Left cardiac atrium (tissue), 4 donors: ENCODE results near the gene CHCHD3. TPM values are rescaled to one million over a fixed set of nuclear protein-coding genes. Genes with fewer than 3 reads are reported as not detected.

Experiments
- ATAC-seq, 2 donors: fragments of 200-7000 bp; cut with Tn5 transposase; one replicate each; pipeline ENCODE4 v1.9.1; 2020; ENCODE audit warnings: mild to moderate bottlenecking in 2 of 2, moderate library complexity in 2 of 2
- DNase-seq: peaks from one replicate; pipeline ENCODE4 v3.0.0-alpha.2; 2020
- intact Hi-C, 2 donors: fragments of 100-400 bp; cut with DNase I; formaldehyde crosslinking; loops; one replicate each; pipeline versions ENCODE4 v1.14.1 to v1.15.1; 2022 to 2023
- total RNA-seq, 2 donors: library from RNA; stranded (reverse); fragmentation: NEBNext Ultra II Directional; extraction: Animal tissue kit (Norgen Biotek cat#: 25700); gene quantifications; one replicate each; pipeline ENCODE4 v1.2.1, GENCODE V29; 2021
- donor health status: DM: no; HTN: yes; CAD: no.
- donor health status: DM: no; HTN: yes; CAD: no; lungs with severe emphysema.
- donor health status: DM: yes; HTN: yes; CAD: no.
- donor health status: Dilated cardiomyopathy.

CHCHD3 gene
- total RNA-seq, 2 donors from 2014 or later = 127 to 145 TPM

DNA sequence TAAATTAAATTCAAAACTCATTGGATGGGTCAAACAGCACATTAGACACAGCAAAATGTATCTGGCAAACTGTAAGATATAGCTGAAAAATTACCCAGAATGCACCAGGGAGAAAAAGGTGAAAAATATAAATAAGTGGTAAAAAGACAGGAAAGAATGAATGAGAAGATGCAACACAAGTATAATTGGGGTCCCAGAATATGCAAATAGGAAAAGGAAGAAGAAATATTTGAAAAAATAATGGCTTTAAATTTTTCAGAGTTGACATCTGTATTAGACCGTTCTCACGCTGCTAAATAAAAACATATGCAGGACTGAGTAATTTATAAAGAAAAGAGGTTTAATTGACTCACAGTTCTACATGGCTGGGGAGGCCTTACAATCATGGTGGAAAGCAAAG lies 337.9 kb downstream of the CHCHD3 start:
- intact Hi-C loops = no loop called here
- no peak for DNase-seq
- no peak for ATAC-seq

DNA sequence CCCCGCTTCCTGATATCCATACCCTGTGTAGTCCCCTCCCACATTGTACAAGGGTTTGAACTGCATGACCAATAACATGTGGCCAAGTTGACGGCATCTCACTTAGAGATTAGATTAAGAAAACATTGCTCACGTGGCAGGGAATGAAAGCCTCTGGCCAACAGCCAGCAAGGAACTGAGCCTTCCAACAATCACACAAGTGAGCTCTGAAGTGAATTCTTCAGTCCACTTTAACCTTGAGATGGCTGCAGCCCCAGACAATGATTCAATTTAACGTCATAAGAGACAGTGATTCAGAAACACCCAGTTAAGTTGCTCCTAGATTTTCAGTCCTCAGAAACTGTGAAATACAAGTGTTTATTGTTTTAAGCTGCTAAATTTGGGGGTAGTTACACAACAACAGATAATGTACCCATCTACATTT lies 339.7 kb downstream of the CHCHD3 start:
- intact Hi-C loops = no loop called here
- peak; percentile 78 for DNase-seq
- peak; percentile 19 to 75 for ATAC-seq

DNA sequence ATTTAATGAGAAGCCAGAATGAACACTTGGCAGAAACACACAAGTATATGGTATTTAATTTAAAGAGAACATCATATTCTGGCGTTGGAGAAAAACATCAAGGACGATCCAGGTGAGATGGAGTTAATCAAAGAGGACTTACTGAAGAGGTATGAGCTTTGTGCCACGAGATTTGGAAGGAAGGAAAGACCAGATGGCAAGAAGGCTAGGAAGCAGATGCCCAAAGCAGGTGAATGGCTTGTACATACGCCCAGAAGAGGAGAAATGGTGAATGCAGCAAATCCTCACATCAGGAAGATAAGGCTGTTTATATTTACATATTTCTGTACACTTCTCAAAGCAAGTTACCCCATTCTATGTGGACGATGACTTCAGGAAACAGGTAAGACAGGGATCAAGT lies 341.7 kb downstream of the CHCHD3 start:
- intact Hi-C loops = no loop called here
- ATAC-seq = no peak
- no peak for DNase-seq

DNA sequence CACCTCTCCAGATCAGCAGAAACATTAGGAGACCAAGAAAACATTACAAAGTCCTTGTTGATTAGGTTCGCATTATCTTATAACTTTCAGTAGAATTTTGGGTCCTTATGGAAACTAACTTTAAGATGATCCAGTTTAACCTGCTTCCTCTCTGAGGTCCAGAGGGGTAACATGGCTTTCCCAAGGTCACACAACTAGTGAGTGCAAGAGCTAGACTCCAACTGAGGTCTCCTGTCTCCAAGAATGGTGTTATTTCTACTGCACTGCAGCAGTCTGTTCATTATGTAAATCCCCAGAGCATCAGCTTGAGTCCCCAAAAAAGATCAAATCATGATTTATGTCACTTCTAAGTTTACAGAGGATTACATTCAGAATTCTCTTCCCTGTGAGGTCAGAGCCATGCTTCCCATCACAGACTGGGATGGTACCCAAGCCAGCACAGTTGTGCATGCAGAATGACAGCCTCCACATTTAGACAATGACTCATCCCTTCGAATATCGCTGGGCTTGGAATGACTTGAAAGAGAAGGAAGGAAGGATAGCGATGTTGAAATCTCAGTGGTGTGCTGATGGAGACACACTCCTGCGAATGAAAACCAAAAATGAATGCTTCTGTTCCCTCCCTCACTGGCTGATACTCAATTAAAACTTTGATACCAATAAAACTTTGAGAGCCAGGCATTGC lies 342.5 kb downstream of the CHCHD3 start:
- intact Hi-C loops = no loop called here
- ATAC-seq = peak; percentile 92 to 94
- DNase-seq = peak; percentile 54

DNA sequence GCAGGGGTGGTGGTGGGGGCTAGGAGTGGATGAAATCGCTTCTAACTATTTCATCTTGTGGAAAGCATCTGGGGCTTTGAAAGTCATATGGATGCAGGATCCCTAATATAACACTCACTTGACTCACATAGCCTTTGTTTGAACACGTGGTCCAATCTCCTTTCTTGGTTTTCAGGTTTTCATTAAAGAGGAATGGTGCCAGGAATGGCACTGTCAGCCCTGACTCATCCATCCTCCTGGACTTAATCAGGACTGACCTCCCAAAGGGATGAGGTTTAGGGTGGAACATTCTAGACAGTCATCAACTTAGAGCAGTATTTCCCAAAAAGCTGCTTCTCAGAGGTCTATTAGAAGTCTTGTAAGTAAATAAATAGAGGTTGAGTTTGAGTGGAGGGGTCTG lies 343.6 kb downstream of the CHCHD3 start:
- intact Hi-C loops = no loop called here
- ATAC-seq (peak in 1 of 2 donors; percentile 77), DNase-seq (no peak)

DNA sequence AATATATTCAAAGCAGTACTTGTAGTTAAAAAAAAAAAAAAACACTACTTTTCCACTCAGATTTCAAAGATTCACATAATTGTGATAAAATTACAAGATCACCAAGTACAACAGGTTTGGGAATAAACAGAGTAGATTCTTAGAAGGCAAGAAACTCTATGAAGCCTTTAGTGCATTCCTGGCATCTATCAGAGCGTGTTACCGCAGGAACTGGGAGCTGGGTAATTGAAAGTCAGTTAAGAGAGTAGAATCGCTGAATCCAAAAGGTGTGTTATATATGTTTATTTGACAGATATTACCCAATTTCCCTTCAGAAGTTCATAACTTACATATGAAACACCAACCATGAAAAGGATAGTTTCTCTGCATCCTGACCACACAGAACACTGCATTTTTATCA lies 346.4 kb downstream of the CHCHD3 start:
- ATAC-seq = no peak
- intact Hi-C loops = no loop called here
- no peak for DNase-seq

Other genes starting within 250 kb of the CHCHD3 start
- gene EXOC4, start 171.0 kb upstream of the CHCHD3 start, total RNA-seq = 10 to 100 TPM; 33.7 to 41.5 TPM